NCI-H2196 (cell line): ENCODE measurements around the gene SIRPG.
"Not testable (repeated sequence)": the region's sequence is repeated elsewhere in the genome, so short reads cannot be mapped to it uniquely, and the experiment has no call there.

ENCODE experiments used
- DNase-seq: peaks from one replicate; lab custom pipeline; 2025; ENCODE audit not compliant: unreplicated experiment; lab: John Stamatoyannopoulos, UW

Gene SIRPG

GRCh38 chr20:1608678-1609347 is 48.8 kb downstream of the SIRPG start:
- DNase-seq: not testable (repeated sequence)

- DNase-seq: no peak
These were observed 56.8 kb downstream of the SIRPG start for GRCh38 chr20:1600736-1601135.

DNA sequence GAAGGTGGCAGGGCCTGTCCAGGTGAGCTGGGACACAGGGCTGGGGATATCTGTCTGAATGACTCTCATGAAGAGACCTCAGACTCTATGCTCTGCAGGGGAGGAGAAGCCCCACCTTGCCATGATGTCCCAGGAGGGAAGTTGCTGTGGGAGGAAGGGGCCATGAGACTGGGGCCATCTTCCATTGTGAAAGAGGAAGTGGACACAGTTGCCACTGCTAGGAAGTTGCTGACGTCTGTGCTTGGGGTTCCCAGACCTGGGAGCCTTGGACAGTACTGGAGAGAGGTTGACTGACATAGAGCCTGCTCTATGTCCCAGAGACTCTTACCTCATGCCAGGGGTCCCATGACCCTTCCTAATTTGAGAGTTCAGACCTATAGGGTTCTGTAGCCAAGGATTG is 62.2 kb downstream of the SIRPG start:
- DNase-seq: no peak

DNA sequence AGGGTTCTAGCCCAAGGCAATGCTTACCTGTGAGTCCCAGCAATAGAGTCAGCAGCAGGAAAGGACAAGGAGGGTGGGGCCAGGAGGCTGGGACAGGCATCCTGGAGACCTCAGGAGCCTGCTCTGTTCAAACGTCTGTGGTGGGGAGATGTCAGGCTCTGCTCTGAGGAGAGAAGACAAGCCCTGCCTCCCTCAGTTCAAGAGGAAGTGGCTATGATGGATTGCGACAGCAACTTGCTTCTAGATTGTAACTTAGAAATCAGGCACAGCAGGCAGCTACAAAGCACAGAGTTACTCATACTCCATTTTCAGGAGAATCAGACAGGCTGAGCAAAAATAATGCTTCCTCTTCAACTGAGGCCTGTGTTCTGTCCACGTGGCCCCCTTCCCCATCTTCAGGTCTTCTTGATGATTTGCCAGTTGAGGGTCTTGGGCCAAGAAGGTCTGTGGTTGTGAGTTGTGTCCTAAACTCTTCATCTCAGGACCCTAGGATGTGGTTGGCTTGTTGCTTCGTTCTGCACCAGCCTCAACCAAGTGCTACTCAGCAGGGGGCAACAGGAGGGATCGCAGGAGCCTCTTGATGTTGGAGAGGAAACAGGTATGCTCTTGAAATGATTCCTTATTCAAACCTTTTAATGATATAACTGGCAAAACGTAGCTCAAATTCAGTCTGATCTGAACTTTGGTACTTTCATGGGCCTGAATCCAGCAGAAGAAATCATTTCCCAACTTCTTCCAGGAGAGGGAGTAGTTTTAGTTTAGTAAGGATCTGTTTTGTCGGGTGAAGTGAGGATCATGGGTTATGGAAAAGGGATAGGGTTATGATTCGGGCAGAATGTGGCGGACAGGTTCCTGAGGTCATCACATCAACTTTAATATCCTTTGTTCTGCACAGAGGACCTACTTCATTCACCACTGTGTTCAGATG is 68.8 kb downstream of the SIRPG start:
- DNase-seq: no peak

DNA sequence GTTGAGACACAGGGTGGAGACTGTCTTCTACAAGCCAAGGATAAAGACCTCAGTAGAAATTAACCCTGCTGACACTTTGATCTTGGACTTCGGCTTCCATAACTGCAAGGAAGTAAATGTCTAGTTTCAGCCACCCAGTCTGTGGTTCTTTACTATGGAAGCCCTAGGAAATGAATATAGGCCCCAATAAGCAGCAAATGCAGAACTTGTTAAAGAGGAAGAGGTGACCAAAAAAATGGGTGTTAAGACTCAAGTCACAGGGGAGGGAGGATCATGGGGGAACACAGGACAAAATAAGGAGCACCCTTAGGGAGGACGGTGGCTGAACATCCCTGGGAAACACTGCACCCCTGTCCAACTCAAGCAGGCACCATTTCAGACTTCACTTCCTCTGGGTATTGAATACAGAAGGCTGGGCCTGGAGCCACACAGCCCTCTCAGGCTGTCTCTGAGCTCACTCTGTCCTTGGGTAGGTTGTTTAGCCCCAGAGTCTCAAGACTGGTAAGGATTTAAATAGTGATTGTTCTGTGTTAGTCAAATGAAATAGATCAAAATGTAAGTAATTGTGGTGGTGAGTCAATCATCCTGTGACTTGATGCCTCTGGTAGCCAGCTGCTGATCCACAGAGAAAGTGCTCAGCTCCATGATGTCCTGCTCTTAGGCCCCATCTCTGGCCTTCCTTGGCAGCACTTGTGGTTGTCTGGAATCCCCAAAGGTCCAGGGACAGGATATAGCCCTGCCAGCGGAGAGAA is 69.6 kb downstream of the SIRPG start:
- no peak for DNase-seq

- no peak for DNase-seq
These were observed 78.1 kb downstream of the SIRPG start for GRCh38 chr20:1579488-1579887.
